ENCODE results near the gene RAB6C. TPM values are rescaled to one million over a fixed set of nuclear protein-coding genes. Genes with fewer than 3 reads are reported as not detected.
"Not testable (repeated sequence)": the region's sequence is repeated elsewhere in the genome, so short reads cannot be mapped to it uniquely, and the experiment has no call there.

RAB6C gene
- total and polyA plus RNA-seq, 2 experiments from 2014 or later = 0.13 TPM; not detected in 1

- TF ChIP-seq EZH2phosphoT487 (IDR thresholded peaks at IDR 0.05; ENCODE audit: low read depth, severe bottlenecking, unreplicated experiment) = no peak
- TF ChIP-seq CTCF (IDR thresholded peaks at IDR 0.05; ENCODE audit: poor library complexity) = no peak
- no peak for TF ChIP-seq EZH2 (IDR thresholded peaks at IDR 0.05; ENCODE audit: borderline replicate concordance)
- DNase-seq (ENCODE audit: low spot score) = no peak
- H3K4me2 ChIP-seq = no peak overlapping the region
- no peaks in the 10 kb centered on the region for H3K79me2 ChIP-seq
- no peaks in the 10 kb centered on the region for H3K9me3 ChIP-seq (ENCODE audit: low read depth)
- no peaks in the 10 kb centered on the region for H3K36me3 ChIP-seq (replicated peaks; ENCODE audit: insufficient read depth, low read depth)
- H3K4me1 ChIP-seq (ENCODE audit: insufficient read depth) = no peaks in the 10 kb centered on the region
- no peaks in the 10 kb centered on the region for H4K20me1 ChIP-seq (ENCODE audit: insufficient read depth, poor library complexity, severe bottlenecking)
- H2AFZ ChIP-seq = no peak overlapping the region
- H3K27ac ChIP-seq = no peak overlapping the region
- H3K4me3 ChIP-seq = no peak overlapping the region
- H3K27me3 ChIP-seq = no peaks in the 10 kb centered on the region
- no peaks in the 10 kb centered on the region for H3K9me2 ChIP-seq (replicated peaks; ENCODE audit: insufficient read depth)
- 70% methylated on average over 2 of the region's 2 CpGs for WGBS (ENCODE audit: low lambda C conversion rate, missing lambda C conversion rate)
Observed at GRCh38 chr2:130019402-130019801, 39.9 kb downstream of the RAB6C start.

DNA sequence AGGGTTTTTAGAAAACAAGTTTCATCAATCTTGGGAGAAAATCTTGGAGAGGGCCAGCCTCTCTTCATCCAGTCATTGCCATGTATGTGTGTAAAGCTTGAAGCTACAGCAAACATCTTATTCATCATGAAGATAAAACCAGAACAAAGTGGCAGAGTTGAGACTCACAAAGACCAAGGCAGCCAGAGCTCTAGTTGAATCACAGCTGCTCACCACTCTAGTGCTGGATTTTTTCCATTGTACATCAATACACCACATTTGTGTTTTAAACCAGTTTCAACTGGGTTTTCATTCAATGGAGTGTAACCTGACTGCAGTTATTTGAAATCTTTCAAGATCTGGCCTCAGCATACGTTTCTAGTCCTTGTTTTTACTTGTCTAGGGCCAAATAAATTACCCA is 40.6 kb downstream of the RAB6C start:
- WGBS (ENCODE audit: low lambda C conversion rate, missing lambda C conversion rate) = 88% methylated on average over 1 of the region's 1 CpG
- not testable (repeated sequence) for H3K9me3 ChIP-seq (ENCODE audit: low read depth); H3K79me2 ChIP-seq

DNA sequence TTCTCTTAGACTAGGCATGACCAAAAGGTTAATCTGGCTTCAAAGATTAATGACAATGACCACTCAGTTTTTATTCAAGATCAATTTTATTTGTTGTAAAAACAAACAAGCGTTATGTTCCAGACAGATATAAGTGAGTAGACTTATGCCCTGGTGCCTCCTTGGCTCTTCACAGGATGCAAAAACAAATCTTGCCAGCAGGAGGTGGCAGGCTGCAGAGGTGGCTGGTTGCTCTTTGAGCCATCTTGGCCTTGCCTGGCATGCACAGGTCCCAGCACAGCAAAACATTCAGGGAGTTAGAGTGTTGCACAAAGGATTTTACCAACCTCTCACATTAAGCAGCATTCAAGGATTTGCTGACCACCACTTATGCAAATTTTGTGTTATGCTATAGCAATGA is 46.5 kb downstream of the RAB6C start:
- WGBS (ENCODE audit: low lambda C conversion rate, missing lambda C conversion rate) = 97% methylated on average over 1 of the region's 1 CpG
- not testable (repeated sequence) for DNase-seq (ENCODE audit: low spot score); H3K4me1 ChIP-seq (ENCODE audit: insufficient read depth); H3K4me2 ChIP-seq; H3K9me2 ChIP-seq (replicated peaks; ENCODE audit: insufficient read depth); H3K27ac ChIP-seq; H3K79me2 ChIP-seq; H3K4me3 ChIP-seq; H3K27me3 ChIP-seq; H4K20me1 ChIP-seq (ENCODE audit: insufficient read depth, poor library complexity, severe bottlenecking); H3K36me3 ChIP-seq (replicated peaks; ENCODE audit: insufficient read depth, low read depth); H2AFZ ChIP-seq; H3K9me3 ChIP-seq (ENCODE audit: low read depth)

More for the DNA sequence above, 40.6 kb downstream of the RAB6C start:
- H3K36me3 ChIP-seq (replicated peaks; ENCODE audit: insufficient read depth, low read depth); H3K27me3 ChIP-seq; H3K4me3 ChIP-seq; H3K27ac ChIP-seq; H4K20me1 ChIP-seq (ENCODE audit: insufficient read depth, poor library complexity, severe bottlenecking); H3K4me1 ChIP-seq (ENCODE audit: insufficient read depth); H3K9me2 ChIP-seq (replicated peaks; ENCODE audit: insufficient read depth); H3K4me2 ChIP-seq; DNase-seq (ENCODE audit: low spot score); H2AFZ ChIP-seq: not testable (repeated sequence)

Other genes with a start within 250 kb of the RAB6C start
- 31.5 and 32.6 TPM in 2 replicates for gene POTEF, start 149.6 kb downstream of the RAB6C start, total RNA-seq
- gene POTEF, start 149.6 kb downstream of the RAB6C start, polyA plus RNA-seq = 12.9 and 14.7 TPM in 2 replicates
- 0.32 and 3.8 TPM in 2 replicates for gene CCDC74B, start 165.4 kb downstream of the RAB6C start, total RNA-seq
- 5.0 and 5.3 TPM in 2 replicates for gene CCDC74B, start 165.4 kb downstream of the RAB6C start, polyA plus RNA-seq
- gene SMPD4, start 201.9 kb downstream of the RAB6C start, total RNA-seq = 24.7 and 28.1 TPM in 2 replicates
- 43.7 and 47.9 TPM in 2 replicates for gene SMPD4, start 201.9 kb downstream of the RAB6C start, polyA plus RNA-seq
- 103 and 127 TPM in 2 replicates for gene MZT2B, start 202.6 kb downstream of the RAB6C start, total RNA-seq
- gene MZT2B, start 202.6 kb downstream of the RAB6C start, polyA plus RNA-seq = 424 and 459 TPM in 2 replicates
- gene TUBA3E, start 218.8 kb downstream of the RAB6C start, total RNA-seq = 18.1 and 18.5 TPM in 2 replicates
- 31.8 and 32.0 TPM in 2 replicates for gene TUBA3E, start 218.8 kb downstream of the RAB6C start, polyA plus RNA-seq